ENCODE measurements around the gene RAG2.
"Not testable (repeated sequence)": the region's sequence is repeated elsewhere in the genome, so short reads cannot be mapped to it uniquely, and the experiment has no call there.

RAG2 gene

GRCh38 chr11:36596880-36597279, 1.2 kb downstream of the RAG2 start:
- DNase-seq = no peak

- DNase-seq = peak; percentile 21
These were observed 3.6 kb downstream of the RAG2 start, which contains the start of gene IFTAP for GRCh38 chr11:36594316-36594989. Gene IFTAP, plus strand, starts transcription at chr11:36594502. Its CDS starts 15,602 bp downstream, at chr11:36610104.

GRCh38 chr11:36591433-36591832, 6.6 kb downstream of the RAG2 start:
- DNase-seq = no peak

- no peak for DNase-seq
These were observed 7.5 kb downstream of the RAG2 start for GRCh38 chr11:36590513-36590912.

GRCh38 chr11:36588099-36588498, 9.9 kb downstream of the RAG2 start:
- DNase-seq = no peak

- no peak for DNase-seq
These were observed 11.5 kb downstream of the RAG2 start for GRCh38 chr11:36586543-36586942.

- no peak for DNase-seq
These were observed 14.4 kb downstream of the RAG2 start for GRCh38 chr11:36583667-36584066.

- no peak for DNase-seq
These were observed 16.5 kb downstream of the RAG2 start for GRCh38 chr11:36581536-36581935.

- DNase-seq = no peak
These were observed 19.6 kb downstream of the RAG2 start for GRCh38 chr11:36578458-36578857.

GRCh38 chr11:36577859-36578258, 20.2 kb downstream of the RAG2 start:
- DNase-seq = no peak

GRCh38 chr11:36577373-36577772, 20.7 kb downstream of the RAG2 start:
- DNase-seq = no peak

GRCh38 chr11:36574486-36574885, 23.6 kb downstream of the RAG2 start:
- no peak for DNase-seq

GRCh38 chr11:36569095-36569494, 28.9 kb downstream of the RAG2 start:
- no peak for DNase-seq

- no peak for DNase-seq
These were observed 30.3 kb downstream of the RAG2 start, which contains the start of gene RAG1 for GRCh38 chr11:36567694-36568093. Gene RAG1, plus strand, starts transcription at chr11:36568007. Its CDS starts 5,298 bp downstream, at chr11:36573305.

GRCh38 chr11:36566407-36567053, 31.5 kb downstream of the RAG2 start:
- no peak for DNase-seq

- DNase-seq = no peak
These were observed 32.9 kb downstream of the RAG2 start for GRCh38 chr11:36565031-36565610.

- DNase-seq = no peak
These were observed 33.5 kb downstream of the RAG2 start for GRCh38 chr11:36564376-36565030.

GRCh38 chr11:36558571-36559413, 39.2 kb downstream of the RAG2 start:
- no peak for DNase-seq

GRCh38 chr11:36557991-36558390, 40.0 kb downstream of the RAG2 start:
- DNase-seq = no peak

GRCh38 chr11:36557390-36557789, 40.6 kb downstream of the RAG2 start:
- not testable (repeated sequence) for DNase-seq

GRCh38 chr11:36550385-36551115, 47.5 kb downstream of the RAG2 start:
- no peak for DNase-seq

All from NCI-H2029 (cell line).